Measurements from ENCODE around the gene STX10. TPM values are rescaled to one million over a fixed set of nuclear protein-coding genes. Genes with fewer than 3 reads are reported as not detected.

The STX10 gene
- total RNA-seq, 1 experiment from 2014 or later, result 179 TPM

DNA sequence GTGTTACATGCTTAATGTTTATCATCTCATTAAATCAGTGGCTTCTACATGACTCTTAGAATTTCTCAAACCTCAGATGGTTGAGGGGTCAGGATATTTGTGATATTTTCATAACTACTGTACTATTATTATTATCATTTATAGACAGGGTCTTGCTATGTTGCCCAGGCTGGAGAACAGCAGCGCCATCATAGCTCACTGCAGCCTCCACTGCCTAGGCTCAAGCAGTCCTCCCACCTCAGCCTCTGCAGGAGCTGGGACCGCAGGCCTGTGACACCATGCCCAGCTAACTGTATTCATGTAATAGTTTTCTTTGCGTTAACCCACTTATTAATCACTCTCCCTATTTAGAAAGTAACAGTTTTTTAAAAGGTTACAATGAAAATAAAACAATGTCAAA is 9.5 kb upstream of the STX10 start:
- BruUV-seq (replicated peaks), result no TSS peak
- no peaks in the 10 kb centered on the region for H3K9me3 ChIP-seq (ENCODE audit: low read length)
- DNase-seq (no peak), ATAC-seq (no peak)
- peaks cover 22% of the 10 kb centered on the region for H3K79me2 ChIP-seq (ENCODE audit: low read length)
- no peaks in the 10 kb centered on the region for H3K9me2 ChIP-seq (replicated peaks; ENCODE audit: low read length)
- ChIA-PET POLR2A (ENCODE audit: unreplicated experiment) (no interaction called here), CTCF (no interaction called here)
- no peak overlapping the region for H3K27ac ChIP-seq (ENCODE audit: low read length)
- H4K20me1 ChIP-seq (ENCODE audit: low read length), result no peaks in the 10 kb centered on the region; the same call in 1 of the 2 replicates
- peaks cover 55% of the 10 kb centered on the region for H3K4me1 ChIP-seq (ENCODE audit: insufficient read depth, low read length)
- intact Hi-C loops (cut with micrococcal nuclease), result loop anchor here (10.0 kb wide), 1 partner anchor 675 kb away; no protein-coding TSS in a partner anchor
- H3K27me3 ChIP-seq (ENCODE audit: low read length), result no peaks in the 10 kb centered on the region
- H3K4me2 ChIP-seq (ENCODE audit: low read length), result no peak overlapping the region
- TF ChIP-seq, protein P1, sequence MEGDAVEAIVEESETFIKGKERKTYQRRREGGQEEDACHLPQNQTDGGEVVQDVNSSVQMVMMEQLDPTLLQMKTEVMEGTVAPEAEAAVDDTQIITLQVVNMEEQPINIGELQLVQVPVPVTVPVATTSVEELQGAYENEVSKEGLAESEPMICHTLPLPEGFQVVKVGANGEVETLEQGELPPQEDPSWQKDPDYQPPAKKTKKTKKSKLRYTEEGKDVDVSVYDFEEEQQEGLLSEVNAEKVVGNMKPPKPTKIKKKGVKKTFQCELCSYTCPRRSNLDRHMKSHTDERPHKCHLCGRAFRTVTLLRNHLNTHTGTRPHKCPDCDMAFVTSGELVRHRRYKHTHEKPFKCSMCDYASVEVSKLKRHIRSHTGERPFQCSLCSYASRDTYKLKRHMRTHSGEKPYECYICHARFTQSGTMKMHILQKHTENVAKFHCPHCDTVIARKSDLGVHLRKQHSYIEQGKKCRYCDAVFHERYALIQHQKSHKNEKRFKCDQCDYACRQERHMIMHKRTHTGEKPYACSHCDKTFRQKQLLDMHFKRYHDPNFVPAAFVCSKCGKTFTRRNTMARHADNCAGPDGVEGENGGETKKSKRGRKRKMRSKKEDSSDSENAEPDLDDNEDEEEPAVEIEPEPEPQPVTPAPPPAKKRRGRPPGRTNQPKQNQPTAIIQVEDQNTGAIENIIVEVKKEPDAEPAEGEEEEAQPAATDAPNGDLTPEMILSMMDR (conservative IDR thresholded peaks at IDR 0.05; ENCODE audit: low read depth, low read length), result no peak
- no peak for TF ChIP-seq EZH2 (IDR thresholded peaks at IDR 0.05; ENCODE audit: low read length, unreplicated experiment)
- TF ChIP-seq EZH2phosphoT487 (IDR thresholded peaks at IDR 0.05; ENCODE audit: borderline replicate concordance, low read length), result no peak
- no peak overlapping the region for H3K4me3 ChIP-seq (ENCODE audit: low read length)
- H3F3A ChIP-seq (ENCODE audit: low read length, unreplicated experiment), result peaks cover 16% of the 10 kb centered on the region
- H2AFZ ChIP-seq (ENCODE audit: low read length), result no peak overlapping the region
- no peaks in the 10 kb centered on the region for H3K36me3 ChIP-seq (ENCODE audit: low read depth, low read length)
- H3K9ac ChIP-seq (ENCODE audit: low read length), result no peak overlapping the region

DNA sequence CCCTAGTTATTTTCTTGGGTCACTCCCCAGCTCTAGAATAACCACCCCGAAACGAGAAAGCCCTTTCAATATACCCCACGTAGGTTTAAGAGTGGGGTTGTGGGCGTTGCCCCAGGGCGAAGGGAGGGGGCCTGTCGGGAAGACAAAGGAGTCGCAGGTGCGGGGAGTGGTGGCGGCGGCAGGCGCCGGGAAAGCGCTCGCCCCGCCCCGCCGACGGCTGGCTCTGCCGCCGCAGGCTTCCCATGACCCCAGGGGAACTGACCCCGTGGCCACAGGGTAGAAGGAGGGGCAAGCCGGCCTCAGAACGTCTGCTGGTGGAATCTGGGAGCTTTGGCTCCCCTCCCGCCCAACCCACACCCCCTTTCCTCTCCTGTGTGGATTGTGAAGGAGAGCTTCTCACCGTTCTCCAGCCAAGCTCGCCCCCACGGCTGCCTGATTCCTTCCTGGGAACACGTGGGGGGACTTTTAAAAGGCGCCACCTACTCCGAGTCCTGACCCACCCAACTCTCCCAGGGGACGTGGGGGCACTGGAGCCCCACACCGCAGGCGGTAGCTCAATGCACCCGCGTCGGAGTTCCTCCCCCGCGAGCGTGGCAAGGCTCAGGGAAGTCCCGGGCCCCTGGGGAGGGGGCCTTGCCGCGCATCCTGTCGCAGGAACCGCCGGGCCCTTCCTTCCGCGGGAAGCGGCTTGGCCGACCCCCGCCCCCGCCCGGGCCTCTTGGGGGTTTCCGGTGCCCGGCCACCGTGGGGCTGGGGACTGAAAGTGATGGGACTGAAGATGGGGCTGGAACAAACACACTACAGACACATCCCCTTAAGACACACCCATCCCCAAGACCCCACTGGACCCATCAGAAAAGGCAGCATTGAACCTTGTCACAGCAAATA is 5.5 kb upstream of the STX10 start:
- H3K4me1 ChIP-seq (ENCODE audit: insufficient read depth, low read length), result peaks cover 22% of the 10 kb centered on the region
- H2AFZ ChIP-seq (ENCODE audit: low read length), result 0 out of 2 replicates have a peak overlapping the region, but pooled peaks have one; percentile 27
- CTCF ChIA-PET, result interaction anchor here (0.6 to 0.8 kb wide), 4 partner anchors 9 to 139 kb away, joined by 3 to 10 read pairs (median 3); no protein-coding TSS in a partner anchor
- H3K79me2 ChIP-seq (ENCODE audit: low read length), result peaks cover 42% of the 10 kb centered on the region
- H3K27ac ChIP-seq (ENCODE audit: low read length), result peak overlapping the region; percentile 91
- H4K20me1 ChIP-seq (ENCODE audit: low read length), result peaks cover 17% of the 10 kb centered on the region
- H3K36me3 ChIP-seq (ENCODE audit: low read depth, low read length), result peaks cover 14% of the 10 kb centered on the region
- H3K9ac ChIP-seq (ENCODE audit: low read length), result peak overlapping the region; percentile 97
- TF ChIP-seq, protein P1 (conservative IDR thresholded peaks at IDR 0.05; ENCODE audit: low read depth, low read length), result no peak
- TF ChIP-seq EZH2phosphoT487 (IDR thresholded peaks at IDR 0.05; ENCODE audit: borderline replicate concordance, low read length) (no peak), EZH2 (IDR thresholded peaks at IDR 0.05; ENCODE audit: low read length, unreplicated experiment) (no peak)
- ATAC-seq, result peak; percentile 14
- BruUV-seq (replicated peaks), result no TSS peak
- intact Hi-C loops (cut with micrococcal nuclease), result loop anchor here (1.0 kb wide), 1 partner anchor 8 kb away; no protein-coding TSS in a partner anchor
- peak overlapping the region; percentile 93 for H3K4me2 ChIP-seq (ENCODE audit: low read length)
- POLR2A ChIA-PET (ENCODE audit: unreplicated experiment), result interaction anchor here (0.5 to 1.4 kb wide), 8 partner anchors 9 to 885 kb away, joined by 3 to 16 read pairs (median 5); no protein-coding TSS in a partner anchor
- no peaks in the 10 kb centered on the region for H3K9me2 ChIP-seq (replicated peaks; ENCODE audit: low read length)
- H3K4me3 ChIP-seq (ENCODE audit: low read length), result peak overlapping the region; percentile 93
- peak; percentile 81 for DNase-seq
- peaks cover 13% of the 10 kb centered on the region for H3F3A ChIP-seq (ENCODE audit: low read length, unreplicated experiment)
- H3K27me3 ChIP-seq (ENCODE audit: low read length), result no peaks in the 10 kb centered on the region
- no peaks in the 10 kb centered on the region for H3K9me3 ChIP-seq (ENCODE audit: low read length)
